HG02938 (cell line): Measurements from ENCODE around the gene TOPAZ1.

ENCODE experiments used
- ATAC-seq: cut with Tn5 transposase; IDR thresholded peaks from one replicate; pipeline ENCODE4 v1.9.1; 2021; ENCODE audit warnings: mild to moderate bottlenecking, moderate library complexity; ENCODE audit not compliant: unreplicated experiment

TOPAZ1 gene

DNA sequence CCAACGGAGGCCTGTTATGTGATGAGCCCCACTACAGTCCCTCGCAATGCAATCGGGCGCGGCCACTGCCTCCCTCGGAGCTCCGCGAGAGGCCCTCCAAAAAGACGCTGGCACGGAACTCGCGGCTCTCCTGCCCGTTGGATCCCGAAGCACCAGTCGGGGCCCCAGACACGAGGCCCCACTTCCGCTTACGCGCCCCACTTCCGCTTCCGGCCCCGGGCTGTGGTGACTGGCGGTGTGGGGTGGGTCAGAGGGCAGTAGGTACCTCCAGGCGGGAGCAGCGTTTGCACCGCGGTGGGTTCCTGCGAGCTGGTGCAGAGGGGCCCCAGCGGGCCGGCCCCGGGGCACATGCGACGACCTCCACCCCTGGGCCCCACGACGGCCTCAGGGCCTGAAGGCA lies at the start of gene TOPAZ1:
Gene TOPAZ1, plus strand, starts transcription at position 181 of the 400 bp plus-strand sequence. Its CDS starts 168 bp downstream, at position 349.
- ATAC-seq, result no peak

DNA sequence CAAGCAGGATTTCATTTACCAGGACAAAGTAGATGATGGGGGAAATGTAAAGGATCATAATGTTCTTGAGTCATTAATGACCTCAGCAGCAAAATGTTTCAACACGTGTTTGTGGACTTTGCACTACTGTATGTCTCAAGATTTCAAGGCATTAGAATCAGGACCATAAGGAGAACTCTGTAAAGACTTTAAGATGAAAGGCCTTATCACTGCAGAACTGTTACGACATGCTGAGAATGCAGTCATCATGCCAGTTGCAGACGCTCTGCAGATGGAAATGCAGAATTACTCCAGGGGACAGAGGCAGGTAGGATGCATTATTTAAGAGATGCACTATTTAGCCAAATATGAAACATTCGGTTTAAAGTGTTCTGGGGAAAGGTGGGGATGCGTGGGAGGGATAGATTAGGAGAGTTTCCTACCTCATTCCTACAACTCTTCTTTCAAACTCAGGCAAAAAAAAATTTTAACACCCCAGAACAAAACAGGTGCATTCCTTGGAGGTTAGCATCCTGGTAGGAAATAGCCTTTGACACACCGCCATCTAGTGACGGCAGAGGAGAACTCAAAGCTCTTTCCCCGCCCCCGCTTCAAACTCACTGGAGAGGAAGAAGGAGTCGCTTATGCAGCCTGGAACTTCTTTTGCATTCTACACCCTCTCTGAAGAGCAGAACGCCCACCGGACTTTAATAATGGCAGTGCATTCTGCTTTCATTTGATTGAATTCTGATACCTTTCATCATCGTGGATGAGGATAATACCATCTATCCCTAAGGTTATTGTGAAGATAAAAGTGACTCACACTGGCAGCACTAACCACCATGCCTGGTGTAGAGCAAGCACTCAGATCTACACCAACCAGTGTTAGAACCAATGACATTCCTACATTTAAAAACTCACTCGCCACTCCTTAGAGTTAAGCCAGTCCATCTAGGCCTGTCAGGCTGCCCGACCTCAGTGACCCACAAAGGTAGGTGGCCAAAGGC lies 43.1 kb upstream of the TOPAZ1 start:
- no peak for ATAC-seq

DNA sequence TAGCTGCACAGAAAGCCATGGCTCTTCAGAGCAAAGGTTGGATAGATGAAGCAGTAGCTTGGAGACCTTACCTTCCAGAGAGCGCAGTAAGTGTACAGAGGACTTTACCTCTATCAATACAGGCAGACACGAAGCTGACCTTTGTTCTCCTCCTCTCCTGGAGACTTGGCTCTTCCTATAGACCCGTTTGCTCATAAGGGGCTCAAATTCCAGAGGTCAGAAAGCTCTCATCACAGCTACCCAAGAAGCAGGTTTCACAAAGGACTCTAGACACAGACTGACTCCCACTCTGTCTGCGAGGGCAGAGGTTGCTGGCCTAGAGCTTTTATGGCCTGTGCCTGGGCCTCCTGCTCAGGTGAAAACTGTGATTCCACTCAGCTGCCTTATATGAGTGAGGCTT lies 35.4 kb upstream of the TOPAZ1 start:
- no peak for ATAC-seq

DNA sequence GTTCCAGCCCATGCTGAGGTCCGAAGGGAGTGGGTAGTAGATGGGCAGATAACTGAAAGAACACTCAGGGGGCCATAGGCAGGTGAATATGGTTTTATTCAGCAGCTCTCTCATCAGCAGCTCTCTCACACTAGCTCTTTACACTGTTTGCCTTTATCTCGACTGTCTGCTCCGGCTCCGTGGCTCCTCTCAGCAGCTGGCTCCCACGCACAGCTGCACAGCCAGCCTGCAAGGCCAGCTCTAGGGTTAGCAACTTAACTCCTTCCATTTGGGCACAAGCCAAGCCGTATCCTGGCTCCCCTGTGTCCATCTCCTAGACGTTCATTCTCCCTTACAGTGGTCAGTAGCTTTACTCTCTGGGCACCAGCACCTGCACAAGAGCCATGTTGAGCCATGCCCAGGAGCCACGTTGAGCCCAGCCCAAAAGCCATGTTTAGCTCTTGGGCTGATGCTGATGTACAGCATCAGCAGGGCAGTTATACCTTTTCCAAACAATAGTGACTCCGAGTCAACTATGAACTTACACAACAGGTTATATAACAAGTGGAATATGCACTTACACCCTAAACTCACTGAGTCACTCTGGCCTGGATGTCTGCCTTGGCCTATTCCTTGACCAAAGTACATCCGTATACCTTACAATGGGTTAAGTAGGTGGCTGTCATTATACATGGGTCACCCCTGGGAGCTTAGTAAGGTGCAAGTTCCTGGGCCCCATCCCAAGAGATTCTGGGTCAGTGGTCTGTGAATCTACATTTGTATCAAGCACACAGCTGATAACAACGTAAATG lies 34.6 kb upstream of the TOPAZ1 start:
- no peak for ATAC-seq

DNA sequence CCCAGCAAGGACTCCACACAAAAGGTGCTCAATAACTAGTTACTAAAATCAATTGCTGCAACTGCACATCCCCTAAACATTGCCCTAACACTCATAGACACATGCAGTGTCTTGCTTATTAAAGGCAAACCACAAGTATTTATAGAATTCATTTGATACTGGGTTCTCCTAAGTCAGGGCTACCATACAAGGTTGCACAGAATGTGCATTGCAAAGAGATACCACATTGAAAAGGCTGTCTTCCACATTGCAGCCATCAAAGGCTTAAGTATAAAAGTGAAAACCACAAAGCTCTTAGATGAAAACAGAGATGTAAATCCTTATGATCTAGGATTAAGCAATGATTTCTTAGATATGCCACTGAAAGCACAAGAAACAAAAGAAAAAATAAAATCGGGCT lies 33.6 kb upstream of the TOPAZ1 start:
- ATAC-seq, result no peak

DNA sequence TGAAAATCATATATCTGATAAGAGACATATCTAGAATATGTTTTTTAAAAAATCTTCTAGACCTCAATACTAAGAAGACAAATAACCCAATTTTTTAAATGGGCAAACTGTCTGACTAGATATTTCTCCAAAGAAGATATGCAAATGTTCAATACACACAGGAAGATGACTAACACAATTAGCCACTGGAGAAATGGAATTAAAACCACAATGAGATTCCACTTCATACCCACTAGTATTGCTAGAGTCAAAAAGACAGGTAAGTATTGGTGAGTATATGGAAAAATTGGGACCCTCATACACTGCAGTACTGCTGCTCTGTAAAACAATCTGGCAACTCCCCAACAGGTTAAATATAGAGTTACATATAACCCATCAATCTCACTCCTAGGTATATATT lies 33.1 kb upstream of the TOPAZ1 start:
- ATAC-seq, result no peak

DNA sequence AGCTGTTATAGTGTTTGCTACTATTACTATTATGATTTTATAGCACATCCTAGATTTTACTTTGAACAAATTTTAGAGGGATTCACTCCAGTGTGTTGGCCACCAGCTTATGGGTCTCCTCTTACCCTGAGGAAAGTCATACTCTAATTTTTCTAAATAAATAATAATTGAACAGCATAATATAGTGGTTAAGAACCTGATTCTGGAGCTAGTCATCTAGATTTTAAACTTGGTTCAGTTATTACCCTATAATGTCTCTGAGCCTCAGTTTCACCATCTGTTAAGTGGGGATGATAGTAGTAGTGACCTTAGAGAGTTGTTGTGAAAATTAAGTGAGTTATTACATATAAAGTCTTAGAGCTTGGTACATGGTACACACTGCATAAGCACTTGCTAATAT lies 30.7 kb upstream of the TOPAZ1 start:
- ATAC-seq, result no peak

DNA sequence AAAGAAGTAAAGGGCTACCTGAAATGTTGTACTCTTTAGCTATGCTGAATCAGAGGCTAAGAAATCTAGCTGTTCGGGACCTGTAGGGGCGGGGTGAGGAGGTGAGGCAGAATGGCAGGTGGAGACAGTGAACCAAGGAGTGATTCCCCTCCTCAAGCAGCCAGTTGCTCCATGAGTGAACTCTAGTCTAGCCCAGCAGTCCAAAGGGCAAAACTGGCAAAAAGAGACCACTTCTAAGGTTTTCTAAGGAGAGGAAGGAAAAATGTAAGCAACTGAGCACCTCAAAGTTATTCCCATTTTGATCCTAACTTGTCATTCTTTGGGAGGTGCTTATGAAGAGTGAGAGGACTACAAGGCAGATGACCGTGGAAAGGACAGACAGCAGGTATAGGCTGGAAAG lies 19.3 kb upstream of the TOPAZ1 start:
- no peak for ATAC-seq

DNA sequence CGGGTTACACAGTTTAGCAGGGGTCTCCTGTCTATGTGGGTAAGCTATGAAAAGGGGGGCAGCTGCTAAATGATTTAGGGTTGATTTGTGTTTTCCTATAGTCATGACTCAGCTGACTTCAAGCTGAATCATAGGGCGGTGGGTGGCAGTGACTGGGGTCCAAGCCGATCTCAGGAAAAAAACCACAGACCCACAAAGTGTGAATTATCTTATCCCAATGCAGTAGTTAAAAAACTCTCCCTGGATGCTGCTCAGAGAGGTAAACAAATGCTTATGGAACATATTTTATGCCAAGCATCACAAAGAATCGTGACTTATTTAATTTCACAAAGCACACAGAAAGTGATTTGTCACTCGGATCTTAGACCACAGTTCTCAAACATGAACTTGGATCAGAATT lies 18.4 kb upstream of the TOPAZ1 start:
- ATAC-seq, result no peak

DNA sequence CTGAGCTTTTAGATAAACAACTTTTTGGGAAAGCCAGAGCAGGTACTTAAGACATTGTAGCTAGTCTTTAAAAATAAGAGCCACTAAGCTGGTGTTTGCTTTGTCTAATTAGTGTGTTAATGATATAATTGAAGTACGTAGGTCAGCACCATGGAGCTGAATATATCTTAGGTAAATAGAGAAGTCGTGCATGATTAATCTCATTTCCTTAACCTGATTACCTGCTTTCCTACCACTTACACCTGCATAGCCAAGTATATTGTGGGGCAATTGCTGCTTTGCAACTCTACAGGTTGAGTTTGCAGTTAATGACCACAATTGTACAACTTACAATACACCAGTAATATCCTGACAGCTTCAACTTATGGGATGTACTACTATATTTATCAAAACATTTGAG lies 17.6 kb upstream of the TOPAZ1 start:
- no peak for ATAC-seq

DNA sequence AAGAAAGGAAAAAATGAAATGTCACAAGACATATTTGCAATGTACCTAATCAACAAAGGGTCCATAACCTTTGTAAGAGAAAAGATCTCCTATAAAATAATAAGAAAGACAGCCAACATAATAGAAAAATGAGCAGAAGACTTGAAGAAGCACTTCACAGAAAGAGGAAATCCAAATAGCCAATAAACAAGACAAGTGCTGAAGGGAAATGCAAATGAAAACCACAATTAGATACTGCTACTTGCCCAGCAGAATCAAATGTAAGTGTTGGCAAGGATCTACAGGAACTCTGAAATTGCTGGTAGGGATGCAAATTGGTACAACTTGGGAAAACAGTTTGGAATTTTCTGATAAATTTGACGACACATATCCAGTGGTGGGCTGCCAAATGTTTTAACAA lies 15.1 kb upstream of the TOPAZ1 start:
- no peak for ATAC-seq

DNA sequence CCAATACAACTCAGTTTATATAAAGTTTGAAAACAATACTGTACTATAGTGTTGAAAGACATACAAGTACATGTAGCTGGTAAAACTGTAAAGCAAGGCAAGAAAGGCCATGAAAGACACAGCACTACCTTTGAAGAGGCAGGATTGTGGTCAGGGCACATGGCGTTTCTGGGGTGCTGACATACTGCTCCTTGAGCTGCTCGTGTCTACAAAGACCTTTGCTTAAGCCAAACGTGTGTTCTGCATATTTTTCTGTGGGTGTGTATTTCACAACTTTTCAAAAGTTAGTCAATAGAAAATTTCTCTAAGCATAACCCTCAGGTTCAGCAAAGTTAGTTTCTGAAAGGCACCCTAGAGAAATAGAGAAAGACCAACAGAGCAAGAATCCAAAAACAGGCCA lies 14.1 kb upstream of the TOPAZ1 start:
- ATAC-seq, result no peak

DNA sequence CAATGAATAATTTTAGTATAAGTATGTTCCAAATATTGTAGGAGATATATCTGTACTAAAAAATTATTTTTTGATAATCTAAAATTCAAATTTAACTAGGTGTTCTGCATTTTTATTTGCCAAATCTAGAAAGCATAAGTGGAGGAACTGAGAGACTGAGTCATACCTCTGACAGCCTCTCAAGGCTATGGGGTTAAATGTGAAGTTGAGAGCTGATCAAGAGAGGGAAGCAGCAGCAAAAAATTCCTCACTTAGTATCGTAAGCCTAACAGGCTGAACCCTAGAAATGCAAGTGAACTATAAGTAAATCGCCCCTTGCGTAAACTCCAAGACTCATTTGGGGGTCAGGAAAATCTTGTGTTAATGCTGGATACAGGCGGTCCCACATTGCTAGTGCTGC lies 12.8 kb upstream of the TOPAZ1 start:
- no peak for ATAC-seq

DNA sequence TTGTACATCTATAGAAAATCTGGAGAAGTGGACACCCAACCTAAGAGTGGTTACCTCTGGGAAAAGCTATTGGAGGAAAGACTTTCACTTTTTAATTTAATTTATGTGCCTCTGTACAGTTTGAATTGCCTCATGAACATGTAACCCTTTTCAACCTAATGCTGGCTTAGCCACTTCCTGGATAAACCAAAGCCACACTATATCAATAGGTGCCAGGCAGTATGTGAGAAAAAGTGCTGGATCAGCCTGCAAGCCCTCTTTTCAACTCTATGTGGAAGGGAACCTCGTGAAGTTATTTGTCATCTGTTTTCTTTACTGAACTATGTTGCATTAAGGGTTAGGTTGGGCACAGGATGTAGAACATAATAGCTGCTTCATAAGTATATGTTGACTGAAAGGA lies 9.3 kb upstream of the TOPAZ1 start:
- ATAC-seq, result no peak

DNA sequence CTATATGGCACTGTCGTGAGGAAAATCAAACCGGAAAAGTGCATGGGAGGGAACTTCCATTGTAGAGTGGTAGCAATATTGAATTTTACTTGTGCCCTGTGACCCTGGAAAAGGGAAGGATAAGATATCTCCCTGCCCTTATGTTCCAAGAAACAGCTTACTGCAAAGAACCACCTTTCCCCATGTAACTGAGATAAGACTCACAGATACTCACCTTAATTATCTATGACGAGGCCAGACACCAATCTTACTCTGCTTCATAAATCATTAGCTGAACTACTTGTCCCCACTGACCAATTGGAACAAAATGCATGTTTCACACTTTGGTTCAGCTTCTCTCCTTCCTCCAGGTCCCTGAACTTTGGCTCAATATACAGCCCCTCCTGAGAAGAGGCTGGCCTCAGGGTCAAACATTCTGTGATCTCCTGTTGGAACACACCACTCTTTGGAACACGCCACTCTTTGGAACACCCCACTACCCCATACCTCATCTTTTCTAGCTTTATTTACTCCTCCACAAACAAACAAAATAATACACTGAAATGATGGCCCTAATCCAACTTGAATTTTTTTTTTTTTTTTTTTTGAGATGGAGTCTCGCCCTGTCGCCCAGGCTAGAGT lies 6.9 kb upstream of the TOPAZ1 start:
- no peak for ATAC-seq

DNA sequence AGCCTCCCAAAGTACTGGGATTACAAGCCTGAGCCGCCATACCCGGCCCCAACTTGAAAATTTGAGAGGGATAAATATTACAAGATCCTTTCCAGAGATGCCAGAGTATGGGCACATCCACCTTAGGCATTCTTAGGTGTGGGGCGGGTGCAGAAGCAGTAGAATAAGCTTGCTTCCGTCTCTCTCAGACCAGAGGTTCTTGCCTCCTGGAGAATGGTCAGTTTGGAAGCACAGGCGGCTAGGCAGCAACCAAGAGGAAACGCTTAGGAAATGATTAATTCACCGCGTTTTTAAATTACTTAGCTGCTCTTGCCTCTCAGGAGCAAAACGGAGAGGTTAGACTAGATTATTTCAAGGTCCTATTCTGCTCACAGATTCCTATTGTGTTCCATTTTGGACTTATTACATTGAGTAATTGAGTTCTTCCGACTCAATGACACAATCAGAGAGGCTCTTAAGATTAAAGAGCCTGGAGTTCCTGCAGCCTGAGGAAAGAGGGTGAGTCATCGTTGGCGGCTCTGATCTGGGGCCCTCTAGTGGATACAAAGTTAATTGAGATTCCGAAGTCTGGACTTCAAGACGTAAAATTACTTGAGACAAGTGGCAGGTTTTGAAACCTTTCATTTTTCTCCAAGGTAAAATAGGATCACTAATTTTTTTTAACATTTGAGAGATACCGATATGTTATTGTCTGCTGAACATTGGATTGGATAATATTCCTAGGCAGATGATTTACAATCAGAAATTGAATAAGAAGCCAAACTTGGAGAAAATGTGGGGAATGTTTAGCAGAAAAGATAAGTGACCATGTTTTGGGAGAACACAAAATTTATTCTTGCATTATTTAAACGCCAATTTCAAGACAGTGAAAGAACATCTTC lies 5.8 kb upstream of the TOPAZ1 start:
- no peak for ATAC-seq

DNA sequence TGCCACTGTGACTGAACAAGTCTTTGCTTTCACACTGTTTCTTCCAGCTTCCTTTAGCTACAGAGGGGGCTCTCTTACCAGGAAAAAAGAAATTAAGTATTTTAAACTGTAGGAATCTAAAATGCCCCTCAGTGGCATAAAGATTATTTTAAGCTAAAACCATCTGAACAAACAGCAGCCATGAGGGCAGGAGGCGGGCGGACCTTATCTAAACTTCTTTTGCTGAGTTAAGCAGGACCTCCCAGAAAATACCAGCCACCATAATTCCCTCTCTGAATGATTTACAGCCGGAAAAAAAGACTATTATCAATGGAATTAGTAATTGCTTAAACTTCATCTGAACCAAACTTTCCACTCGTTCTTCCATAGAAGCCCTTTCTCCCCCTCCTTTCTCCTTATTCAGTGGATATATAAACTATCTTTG lies 5.2 kb upstream of the TOPAZ1 start:
- no peak for ATAC-seq

DNA sequence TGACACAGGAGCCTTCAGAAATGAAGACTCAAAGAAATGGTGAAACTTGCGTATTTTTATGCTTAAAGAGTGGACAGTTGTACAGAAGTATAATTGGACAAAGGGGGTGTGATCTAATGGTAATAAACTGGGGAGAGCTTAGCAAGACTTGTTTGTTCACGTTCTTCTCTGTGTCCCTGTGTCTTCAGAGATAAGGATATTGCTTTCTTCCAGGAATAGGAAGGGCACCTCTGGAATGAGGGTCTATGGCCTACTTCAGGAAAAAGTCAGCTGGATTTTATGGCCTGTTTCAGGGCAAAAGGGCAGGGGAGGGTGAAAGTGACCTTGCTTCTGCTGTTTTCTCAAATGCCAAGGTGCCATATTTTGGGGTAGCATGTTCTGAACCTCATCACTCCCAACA lies 4.5 kb upstream of the TOPAZ1 start:
- no peak for ATAC-seq

DNA sequence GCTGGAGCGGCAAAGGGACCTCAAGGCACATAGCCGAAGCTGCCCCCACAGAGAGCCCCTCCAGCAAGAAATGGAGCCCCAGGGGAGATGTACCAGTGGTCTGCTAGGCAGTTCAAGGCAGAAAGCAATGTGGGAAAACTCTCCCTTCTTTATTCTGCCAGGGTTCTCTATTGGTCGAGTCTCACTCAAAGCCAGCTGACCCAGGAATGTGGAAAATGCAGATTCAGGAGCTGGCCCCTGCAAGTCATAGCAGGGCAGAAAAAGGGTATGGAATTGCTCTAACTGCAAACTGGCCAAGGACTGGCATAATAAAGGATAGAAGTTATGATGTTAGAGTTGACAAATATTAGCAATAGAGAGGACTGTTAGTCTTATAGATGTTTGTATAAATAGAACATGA lies 4.0 kb upstream of the TOPAZ1 start:
- ATAC-seq, result no peak

DNA sequence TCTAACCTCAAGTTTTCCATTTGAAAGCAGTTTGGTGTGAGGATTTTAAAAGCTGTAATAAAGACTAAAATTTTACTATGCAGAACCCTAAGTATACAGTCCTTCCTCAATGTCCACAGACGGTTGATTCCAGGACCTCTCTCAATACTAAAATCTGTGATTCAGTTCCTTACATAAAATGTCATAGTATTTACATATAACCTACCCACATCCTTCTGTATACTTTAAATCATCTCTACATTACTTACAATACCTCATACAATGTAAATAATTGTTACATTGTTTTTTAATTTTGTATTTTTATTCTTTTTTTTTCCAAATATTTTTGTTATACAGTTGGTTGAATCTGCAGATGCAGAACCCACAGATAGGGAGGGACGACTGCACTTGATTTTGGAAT lies 2.8 kb upstream of the TOPAZ1 start:
- ATAC-seq, result no peak

DNA sequence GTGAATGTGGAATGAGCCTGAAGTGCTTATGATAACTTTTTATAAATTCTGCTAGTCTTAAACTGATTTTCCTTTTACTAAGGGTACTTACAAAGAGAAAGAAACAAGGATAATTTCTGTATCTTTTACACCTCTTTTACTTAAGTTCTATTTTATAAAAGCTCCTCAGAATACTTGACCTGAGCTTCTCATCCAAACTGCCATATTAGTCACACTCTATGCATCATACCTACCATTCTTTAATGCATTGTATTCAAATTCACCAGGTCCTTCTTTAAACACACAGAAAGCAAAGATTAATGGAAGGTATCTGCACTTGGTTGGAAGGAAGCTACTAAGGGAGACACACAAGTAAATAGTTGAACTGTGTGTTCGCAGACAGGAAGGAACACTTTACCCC lies 1.6 kb upstream of the TOPAZ1 start:
- ATAC-seq, result no peak
